Daoy (cell line): Measurements from ENCODE around the gene BOD1. TPM values are rescaled to one million over a fixed set of nuclear protein-coding genes. Genes with fewer than 3 reads are reported as not detected.
"Not testable (repeated sequence)": the region's sequence is repeated elsewhere in the genome, so short reads cannot be mapped to it uniquely, and the experiment has no call there.

Experiments
- DNase-seq: peaks from one replicate; pipeline ENCODE4 v3.0.0-alpha.2; 2015; ENCODE audit warnings: low read depth
- total RNA-seq: library from RNA; depleted of rRNA; stranded (reverse); fragments of >200 nt; shearing (Covaris generic); gene quantifications from 2 replicates; pipeline ENCODE4 v1.2.3, GENCODE V29; 2014

The BOD1 gene
- total RNA-seq, 1 experiment from 2014 or later = 93.3 TPM

GRCh38 chr5:173615884-173616576 is 420 bp downstream of the BOD1 start:
- peak; percentile 80 for DNase-seq

- no peak for DNase-seq
Measured at GRCh38 chr5:173614591-173614990, 1.9 kb downstream of the BOD1 start.

- DNase-seq = no peak
Measured at GRCh38 chr5:173613433-173614159, 2.9 kb downstream of the BOD1 start.

DNA sequence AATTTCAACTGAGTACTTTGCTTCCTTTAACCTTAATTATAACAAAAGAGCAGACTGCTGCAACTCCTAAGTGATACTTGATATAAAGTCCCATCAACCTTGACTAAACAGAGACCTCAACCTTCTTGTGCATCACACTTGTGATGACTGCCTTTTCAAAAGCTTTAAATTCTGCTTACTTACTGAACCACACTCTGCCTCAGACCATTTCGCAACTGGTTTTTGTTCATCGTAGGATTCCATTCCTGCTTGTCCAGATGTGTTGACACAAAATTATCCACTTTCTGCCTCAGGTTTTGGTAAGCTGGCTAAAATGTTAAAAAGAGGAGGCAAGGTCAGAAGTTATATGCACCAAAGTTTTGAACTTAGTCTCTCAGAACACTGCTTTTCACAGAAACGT is 3.5 kb downstream of the BOD1 start:
- no peak for DNase-seq

- DNase-seq = no peak
Measured at GRCh38 chr5:173611706-173612105, 4.7 kb downstream of the BOD1 start.

DNA sequence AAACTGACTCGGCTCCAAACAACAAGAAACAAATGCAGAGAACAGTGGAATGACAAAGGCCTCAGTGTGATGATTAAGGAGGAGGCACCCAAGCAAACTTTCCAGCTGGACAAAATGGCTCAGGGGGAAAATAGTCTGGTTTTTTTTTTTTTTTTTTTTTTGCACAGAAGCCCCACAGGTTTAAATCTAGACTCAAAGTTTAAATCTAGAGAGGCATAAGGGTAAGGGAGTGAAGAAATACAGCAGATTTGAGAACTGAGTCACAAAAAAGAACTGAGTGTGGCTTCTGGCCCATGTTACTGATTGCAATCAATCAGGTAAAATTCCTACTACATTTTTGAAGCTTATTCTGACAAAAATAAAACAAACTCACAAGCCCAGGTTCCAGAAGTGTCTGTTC is 12.3 kb downstream of the BOD1 start:
- DNase-seq = no peak

DNA sequence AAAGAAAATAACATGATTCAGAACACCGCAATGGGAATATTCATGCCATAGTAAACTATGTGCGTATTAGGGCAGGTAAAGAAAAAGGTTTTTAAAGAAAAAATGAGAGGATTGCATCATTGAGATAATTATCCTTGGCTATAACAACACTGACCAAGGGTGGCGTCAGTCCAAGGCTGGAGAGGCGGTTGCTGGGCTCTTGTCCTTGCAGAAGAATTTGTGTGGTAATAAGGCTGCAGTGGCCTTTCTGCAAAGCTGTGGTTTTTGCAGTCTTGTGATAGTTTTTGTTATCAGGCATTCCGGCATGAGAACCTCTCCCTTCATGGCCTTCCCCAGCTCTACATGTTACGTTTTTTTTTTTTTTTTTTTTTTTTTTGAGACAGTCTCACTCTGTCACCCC is 14.0 kb downstream of the BOD1 start:
- peak; percentile 33 for DNase-seq

GRCh38 chr5:173598686-173599085 is 17.8 kb downstream of the BOD1 start:
- DNase-seq = peak; percentile 66

GRCh38 chr5:173597304-173597703 is 19.1 kb downstream of the BOD1 start:
- DNase-seq = no peak

DNA sequence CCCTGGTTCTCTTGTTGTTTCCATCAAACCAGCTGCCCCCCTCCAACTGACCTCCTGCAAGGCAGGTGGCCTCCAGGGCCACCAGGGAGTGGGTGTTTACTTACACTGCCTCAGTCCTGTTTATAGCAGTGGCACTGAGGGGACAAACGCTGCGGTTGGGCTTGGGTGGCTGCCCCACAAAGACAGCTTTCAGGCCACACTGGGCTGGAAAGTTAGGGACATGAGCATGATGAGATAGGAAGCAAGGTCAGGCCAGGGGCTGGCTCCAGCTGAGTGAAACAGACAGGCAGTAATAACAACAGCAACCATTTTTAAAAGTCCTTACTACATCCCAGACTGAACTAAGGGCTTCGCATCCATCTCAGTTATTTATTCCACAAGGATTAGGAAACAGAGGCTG is 20.6 kb downstream of the BOD1 start:
- DNase-seq = no peak

DNA sequence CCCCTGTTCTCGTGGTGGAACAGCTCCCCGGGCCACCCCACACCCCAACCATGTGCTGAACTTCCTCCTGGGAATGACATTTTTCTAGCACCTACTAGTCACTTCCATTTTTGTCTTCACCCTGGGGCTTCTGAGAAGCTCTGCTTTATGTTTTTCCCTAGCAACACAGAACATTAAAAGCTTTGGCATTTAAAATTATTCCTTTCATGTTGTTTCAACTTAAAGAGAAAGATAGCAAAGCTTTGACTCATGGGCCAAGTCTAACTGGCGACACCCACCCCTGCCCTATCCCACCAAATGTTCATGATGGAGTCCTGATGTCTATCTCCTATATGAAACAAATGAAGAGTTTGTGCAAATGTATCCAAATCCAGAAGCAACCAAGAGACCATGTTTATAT is 22.4 kb downstream of the BOD1 start:
- DNase-seq = no peak

DNA sequence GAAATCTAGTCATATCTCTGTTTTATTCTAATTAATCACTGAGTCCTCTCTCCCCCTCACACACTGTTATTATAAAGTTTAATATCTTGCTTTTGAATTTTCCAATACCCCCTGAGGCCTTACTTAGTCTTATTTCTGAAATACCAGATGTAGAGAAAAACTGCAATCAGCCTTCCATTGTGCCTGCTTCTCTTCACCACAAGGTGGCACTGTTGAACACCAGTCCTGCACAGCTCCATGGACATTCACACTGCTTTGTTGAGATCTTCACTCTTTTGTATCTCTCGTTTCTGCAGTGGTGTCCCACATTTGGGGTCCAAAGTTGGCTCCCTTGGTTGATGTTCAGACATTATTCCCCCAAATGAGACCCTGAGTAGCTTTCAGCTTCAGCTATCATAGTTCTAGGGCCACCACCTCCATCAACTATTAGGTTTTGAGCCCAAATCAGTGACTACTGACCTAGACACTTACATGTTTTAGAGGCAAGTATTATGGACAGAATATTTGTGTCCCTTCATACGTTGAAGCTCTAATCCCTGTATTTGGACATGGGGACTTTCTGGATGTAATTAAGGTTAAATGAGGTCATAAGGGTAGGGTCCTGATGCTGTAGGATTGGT is 24.3 kb downstream of the BOD1 start:
- DNase-seq = peak; percentile 33

DNA sequence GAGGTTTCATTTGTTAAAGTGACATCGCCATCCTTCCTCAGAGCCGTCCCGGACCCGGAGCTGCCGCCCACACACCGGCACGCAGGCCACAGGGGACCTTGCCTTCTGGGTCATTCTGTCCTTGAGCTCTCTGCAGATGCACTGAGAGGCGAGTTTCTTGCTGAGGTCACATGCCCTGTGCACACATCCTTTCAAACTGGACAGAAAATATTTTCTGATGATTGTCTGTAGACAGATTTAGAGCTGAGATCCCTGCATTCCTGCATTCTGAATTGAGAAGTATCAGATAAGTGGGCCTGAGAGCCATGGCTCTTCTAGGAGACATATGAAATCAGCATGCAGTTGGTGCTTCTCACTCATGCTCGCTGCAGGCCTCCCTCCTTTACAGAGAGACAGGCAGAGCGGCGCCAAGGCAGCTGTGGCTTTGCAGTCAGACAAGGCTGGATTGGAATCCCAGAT is 25.4 kb downstream of the BOD1 start:
- no peak for DNase-seq

DNA sequence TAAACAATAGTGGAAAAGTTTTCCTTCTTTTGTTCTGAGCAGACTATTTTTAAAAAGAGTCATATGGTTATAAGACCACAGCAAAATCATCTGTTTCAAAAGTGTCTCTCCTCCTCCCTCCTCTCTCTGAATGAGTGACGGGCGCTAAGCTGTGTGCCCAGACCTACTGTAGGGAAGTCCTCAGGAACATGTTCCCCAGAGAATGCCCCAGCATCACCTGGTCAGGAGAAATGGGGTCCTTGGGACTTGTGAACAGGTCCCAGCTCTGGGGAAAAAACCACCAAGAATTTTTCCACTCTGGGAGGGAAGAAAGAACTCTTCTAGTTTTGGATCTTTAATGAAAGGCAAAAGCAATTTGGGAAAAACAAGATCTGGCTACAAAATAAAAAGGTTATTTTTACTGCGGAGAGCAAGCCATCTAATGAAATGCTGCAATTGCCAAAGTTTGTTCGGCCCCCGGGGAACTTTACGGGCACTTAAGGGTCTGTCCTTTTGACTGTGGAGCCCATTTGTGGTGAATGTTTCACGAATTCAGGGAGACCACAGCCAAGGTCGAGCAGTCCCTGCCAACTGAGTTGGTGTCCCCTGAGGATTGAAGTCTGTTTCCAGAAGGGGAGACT is 25.9 kb downstream of the BOD1 start:
- no peak for DNase-seq

DNA sequence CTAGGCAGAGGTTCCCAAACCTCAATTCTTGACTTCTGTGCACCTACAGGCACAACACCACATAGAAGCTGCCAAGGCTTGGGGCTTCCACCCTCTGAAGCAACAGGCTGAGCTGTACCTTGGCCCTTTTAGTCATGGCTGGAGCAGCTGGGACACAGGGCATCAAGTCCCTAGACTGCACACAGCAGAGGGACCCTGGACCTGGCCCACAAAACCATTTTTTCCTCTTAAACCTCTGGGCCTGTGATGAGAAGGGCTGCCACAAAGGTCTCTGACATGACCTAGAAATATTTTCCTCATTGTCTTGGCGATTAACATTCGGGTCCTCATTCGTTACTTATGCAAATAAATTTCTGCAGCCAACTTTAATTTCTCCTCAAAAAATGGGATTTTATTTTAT is 30.3 kb downstream of the BOD1 start:
- DNase-seq = not testable (repeated sequence)

DNA sequence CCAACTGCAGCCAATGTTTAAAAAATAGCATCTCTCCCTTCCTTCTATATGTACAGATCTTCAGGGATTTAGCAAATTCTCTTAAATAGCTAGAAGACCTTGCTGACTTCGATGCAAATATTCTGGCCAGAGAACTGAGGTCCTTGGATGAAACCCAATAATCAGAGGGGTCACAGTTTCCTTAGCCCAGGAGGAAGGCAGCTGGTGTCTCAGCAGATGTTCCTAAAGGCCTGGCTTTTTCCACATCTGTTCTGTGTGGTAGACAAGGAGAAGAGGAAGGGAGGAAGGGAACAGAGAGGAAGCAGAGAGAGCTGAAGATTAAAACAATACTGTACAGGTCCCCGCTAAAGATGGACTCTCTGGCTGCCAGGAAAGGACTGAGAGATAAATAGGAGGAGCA is 33.1 kb downstream of the BOD1 start:
- DNase-seq = no peak

GRCh38 chr5:173582216-173583111 is 34.0 kb downstream of the BOD1 start:
- DNase-seq = no peak

GRCh38 chr5:173581408-173582215 is 34.8 kb downstream of the BOD1 start:
- DNase-seq = peak; percentile 75

DNA sequence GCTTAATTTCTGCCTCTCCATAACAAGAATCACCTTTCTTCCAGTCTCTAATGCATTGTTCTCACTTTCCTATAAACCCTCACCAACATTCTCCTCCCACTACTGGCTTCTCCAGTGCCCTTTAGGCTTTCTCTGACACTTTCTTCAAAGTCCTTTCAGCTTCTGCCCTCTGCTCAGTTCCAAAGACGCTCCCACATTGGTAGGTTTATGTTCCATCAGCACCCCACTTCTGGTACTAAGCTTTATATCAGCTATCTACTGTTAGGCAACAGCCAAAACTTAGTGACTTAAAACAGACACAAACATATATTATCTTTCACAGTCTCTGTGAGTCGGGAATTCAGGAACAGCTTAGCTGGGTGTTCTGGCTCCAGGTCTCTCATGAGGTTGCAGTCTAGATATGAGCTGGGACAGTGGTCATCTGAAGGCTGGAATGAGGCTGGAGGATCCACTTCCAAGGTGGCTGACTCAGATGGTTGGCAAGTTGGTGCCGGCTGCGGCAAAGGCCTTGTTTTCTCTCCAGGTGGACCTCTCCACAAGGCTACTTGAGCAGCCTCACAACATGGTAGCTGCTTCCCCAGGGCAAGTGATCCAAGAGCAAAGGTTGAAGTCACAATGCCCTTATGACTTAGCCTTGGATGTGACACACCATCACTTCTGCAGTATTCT is 37.4 kb downstream of the BOD1 start:
- no peak for DNase-seq

DNA sequence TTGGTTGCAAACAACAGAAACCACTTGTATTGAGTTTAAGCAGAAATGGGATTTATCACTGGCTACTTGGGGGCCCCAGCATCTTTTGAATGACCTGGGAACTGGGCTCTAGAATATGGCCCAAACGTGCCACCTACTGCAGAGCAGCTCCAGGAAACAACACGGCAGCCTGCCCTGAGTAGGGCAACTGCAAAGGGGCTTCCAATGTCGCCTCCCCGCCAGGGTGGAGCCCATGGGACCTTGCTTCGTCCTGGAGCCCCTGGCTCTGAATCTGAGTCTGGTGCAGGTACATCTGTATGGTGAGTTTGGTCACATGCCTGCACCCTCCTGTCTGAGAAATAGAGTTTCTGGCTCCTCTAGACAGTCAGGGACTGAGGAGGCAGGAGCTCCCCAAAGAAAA is 38.6 kb downstream of the BOD1 start:
- no peak for DNase-seq
